Ectodermal cell (in vitro differentiated cells): ENCODE measurements around the gene VAPA.

Source experiments
- H3K27ac ChIP-seq: 2 replicates; pipeline ENCODE4 v1.7.0; 2013; ENCODE audit warnings: mild to moderate bottlenecking, low read depth, low read length; ENCODE audit not compliant: insufficient read depth, poor library complexity, severe bottlenecking
- H3K27me3 ChIP-seq: 2 replicates; pipeline ENCODE4 v1.7.0; 2013; ENCODE audit warnings: mild to moderate bottlenecking, low read length; ENCODE audit not compliant: insufficient read depth, control insufficient read depth, poor library complexity, severe bottlenecking
- H3K36me3 ChIP-seq: one replicate; pipeline ENCODE4 v1.7.0; 2013; ENCODE audit warnings: low read length; ENCODE audit not compliant: control insufficient read depth, insufficient read depth
- H3K4me1 ChIP-seq: one replicate; pipeline ENCODE4 v1.7.0; 2013; ENCODE audit warnings: low read length; ENCODE audit not compliant: control insufficient read depth, insufficient read depth
- H3K4me3 ChIP-seq: 2 replicates; pipeline ENCODE4 v1.7.0; 2013; ENCODE audit warnings: low read depth, low read length, control low read depth; ENCODE audit not compliant: insufficient read depth
- H3K9me3 ChIP-seq: 2 replicates; pipeline ENCODE4 v1.7.0; 2013; ENCODE audit warnings: mild to moderate bottlenecking, low read length, moderate library complexity; ENCODE audit not compliant: control insufficient read depth
- WGBS, 2 experiments: methylation state at CpG; one replicate each; pipeline ENCODE4 v1.1.7; 2013; ENCODE audit warnings: missing lambda C conversion rate in 2 of 2; 5-methylcytosine and 5-hydroxymethylcytosine counted together

VAPA gene

DNA sequence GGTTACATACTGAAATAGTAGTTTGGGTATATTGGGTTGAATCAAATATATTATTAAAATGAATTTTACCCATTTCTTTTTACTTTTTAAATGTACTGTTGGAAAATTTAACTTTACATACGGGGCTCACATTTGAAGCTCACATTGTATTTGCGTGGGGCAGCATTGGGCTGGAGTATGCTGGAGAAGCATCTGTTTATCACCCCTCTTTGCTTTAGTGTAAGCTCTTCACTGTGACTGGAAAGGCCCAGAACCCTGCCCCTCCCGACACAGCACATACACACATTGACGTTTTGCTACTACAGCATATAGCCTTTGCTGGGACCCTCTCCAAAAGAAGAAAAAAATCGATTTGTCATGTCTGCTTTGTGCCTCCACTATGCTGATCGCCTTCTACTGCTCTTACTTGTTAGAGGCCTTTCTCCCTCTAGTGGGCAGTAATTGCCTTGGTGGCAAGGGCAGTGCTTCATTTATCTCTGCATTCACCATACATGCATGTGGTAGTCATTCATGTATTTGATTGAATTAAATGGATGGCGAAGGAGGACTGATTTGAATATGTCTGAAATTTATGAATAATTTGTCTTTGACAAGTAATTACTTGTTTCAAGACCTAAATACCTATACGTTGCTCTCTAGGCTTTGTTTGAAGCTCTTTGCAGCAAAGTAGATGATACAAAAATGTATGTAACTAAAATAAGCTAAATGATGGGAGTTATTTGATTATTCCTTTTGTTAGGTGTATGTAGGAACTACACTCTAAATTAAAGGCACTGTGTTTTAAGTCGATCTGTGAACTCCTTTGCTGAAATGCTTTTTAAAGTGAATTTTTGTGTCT lies 37.4 kb downstream of the VAPA start:
- Histone ChIP-seq H3K4me1 (no peaks in the 10 kb centered on the region), H3K9me3 (no peaks in the 10 kb centered on the region), H3K4me3 (no peak overlapping the region), H3K27ac (no peak overlapping the region), H3K36me3 (peaks cover 19% of the 10 kb centered on the region), H3K27me3 (no peaks in the 10 kb centered on the region)
- WGBS, 2 experiments: 74 to 79% methylated on average over 8 to 9 of the region's 9 CpGs

DNA sequence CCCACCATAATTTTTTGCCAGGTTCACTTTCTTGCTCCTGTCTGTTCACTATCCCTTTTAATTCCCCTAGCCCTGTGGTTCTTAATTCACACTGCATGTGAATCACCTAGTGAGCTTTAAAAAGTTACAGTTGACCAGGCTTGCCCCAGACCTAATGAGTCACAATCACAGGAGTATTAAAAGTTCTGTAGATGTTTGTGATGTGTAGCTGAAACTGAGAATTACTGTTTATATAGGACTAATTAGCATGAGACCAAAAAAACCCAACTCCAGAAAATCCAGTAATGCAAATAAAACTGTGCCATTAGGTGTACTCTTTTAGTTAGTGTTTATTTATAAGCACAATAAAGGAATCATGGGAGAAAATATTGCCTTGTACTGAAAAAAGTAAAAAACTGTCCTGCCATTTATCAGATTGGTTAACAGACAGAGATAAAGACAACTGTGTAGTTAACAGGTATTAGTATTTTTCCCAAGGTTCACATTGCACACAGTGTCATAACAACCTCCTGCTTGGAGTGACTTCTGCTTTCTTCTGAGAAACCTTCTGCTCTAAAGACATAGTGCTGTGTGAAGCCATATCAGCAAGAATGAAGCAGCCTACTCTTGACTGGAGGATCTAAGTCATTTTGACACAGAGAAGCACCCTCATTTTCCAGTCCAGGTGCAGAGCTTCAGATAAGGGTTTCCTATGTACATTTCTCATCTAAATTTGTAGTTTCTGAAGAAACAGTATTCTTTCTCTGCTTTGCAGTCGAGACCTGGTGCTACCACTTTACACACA lies 39.0 kb downstream of the VAPA start:
- no peak overlapping the region for H3K27ac ChIP-seq
- H3K4me1 ChIP-seq: no peaks in the 10 kb centered on the region
- H3K36me3 ChIP-seq: peaks cover 11% of the 10 kb centered on the region
- H3K27me3 ChIP-seq: no peaks in the 10 kb centered on the region
- H3K9me3 ChIP-seq: no peaks in the 10 kb centered on the region
- no peak overlapping the region for H3K4me3 ChIP-seq
- 82 to 93% methylated on average over 1 of the region's 1 CpG for WGBS, 2 experiments

DNA sequence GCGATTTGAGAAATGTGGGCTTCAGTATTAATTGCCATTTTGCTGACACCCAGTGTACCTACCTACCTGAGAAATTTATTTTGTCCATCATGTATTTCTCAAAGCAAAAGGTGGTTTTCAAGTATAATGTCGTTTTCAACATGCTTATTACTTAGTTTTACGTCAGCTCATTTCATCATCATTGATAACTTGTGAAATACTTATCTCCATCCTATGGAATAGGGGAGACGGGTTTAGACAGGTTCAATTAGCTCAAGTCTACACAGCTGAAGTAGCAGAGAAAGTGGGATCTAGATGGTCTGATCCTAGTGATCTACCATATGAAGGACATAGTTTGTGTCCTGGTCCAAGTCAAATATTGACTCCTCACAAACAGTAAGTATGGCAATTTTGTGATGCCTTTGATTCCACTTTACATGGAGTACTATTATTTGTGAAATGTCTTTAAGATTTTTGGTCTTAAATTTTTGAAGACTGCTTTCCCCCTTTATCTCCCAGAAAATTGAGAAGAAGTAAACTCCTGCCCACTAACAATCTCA lies 45.1 kb downstream of the VAPA start:
- H3K4me3 ChIP-seq: no peak overlapping the region
- H3K36me3 ChIP-seq: peaks cover 5% of the 10 kb centered on the region
- no peak overlapping the region for H3K27ac ChIP-seq
- 100% methylated on average over 4 of the region's 4 CpGs for WGBS, 2 experiments
- no peaks in the 10 kb centered on the region for H3K27me3 ChIP-seq
- H3K9me3 ChIP-seq: no peaks in the 10 kb centered on the region
- H3K4me1 ChIP-seq: no peaks in the 10 kb centered on the region

DNA sequence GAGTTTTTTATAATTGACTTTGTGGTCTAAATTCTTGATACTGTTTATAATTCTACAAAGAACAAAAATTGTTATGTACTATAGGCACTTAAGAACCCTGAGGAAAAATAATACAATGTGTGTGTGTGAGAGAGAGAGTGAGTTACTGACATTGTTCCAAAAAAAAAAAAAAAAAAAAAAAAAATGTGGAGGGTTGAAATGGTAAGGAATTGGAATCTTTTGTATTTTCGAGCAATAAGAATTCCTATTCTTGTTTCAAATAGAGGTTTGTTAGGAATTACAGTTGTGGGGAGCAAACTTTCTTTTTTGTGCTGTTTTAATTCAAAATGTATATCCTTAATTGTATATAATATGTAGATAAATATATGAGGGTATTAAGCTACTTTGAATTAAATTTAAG lies 45.7 kb downstream of the VAPA start:
- Histone ChIP-seq H3K9me3 (no peaks in the 10 kb centered on the region), H3K36me3 (peaks cover 5% of the 10 kb centered on the region), H3K4me1 (peaks cover 2% of the 10 kb centered on the region), H3K4me3 (no peak overlapping the region), H3K27ac (no peak overlapping the region), H3K27me3 (no peaks in the 10 kb centered on the region)
- WGBS, 2 experiments: 88 to 100% methylated on average over 1 of the region's 1 CpG

DNA sequence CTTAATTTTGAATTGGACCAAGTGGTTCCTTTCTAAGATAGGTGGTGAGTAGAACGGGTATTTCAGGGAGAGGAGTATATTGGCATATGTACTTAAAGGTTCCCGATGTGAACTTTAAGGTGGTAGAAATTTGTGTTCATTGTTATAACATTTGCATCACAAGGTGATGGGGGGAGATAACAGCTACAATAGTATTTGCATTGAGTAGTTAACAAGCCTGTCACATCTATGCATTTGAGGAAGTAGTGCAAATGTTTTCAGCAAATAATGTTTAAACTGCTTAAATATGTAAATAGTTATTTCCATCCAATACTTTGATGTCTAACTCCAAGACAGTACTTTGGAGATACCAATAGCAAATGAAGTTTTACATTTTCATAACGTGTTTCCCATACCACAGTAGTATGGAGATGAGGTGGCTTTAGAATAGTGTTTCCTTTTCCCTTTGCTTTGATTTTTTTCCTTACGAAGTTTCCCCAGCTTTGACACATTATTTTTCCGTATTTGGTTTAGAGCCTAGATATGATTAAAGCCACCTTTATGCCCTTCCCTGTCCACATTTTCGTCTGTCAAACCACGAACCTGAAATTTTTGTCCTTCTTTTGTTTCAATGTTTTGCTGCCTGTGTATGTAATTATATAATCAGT lies 46.6 kb downstream of the VAPA start:
- no peak overlapping the region for H3K27ac ChIP-seq
- no peak overlapping the region for H3K4me3 ChIP-seq
- H3K4me1 ChIP-seq: peaks cover 3% of the 10 kb centered on the region
- peaks cover 4% of the 10 kb centered on the region for H3K36me3 ChIP-seq
- H3K27me3 ChIP-seq: no peaks in the 10 kb centered on the region
- WGBS, 2 experiments: 71 to 73% methylated on average over 6 to 7 of the region's 7 CpGs
- H3K9me3 ChIP-seq: no peaks in the 10 kb centered on the region

DNA sequence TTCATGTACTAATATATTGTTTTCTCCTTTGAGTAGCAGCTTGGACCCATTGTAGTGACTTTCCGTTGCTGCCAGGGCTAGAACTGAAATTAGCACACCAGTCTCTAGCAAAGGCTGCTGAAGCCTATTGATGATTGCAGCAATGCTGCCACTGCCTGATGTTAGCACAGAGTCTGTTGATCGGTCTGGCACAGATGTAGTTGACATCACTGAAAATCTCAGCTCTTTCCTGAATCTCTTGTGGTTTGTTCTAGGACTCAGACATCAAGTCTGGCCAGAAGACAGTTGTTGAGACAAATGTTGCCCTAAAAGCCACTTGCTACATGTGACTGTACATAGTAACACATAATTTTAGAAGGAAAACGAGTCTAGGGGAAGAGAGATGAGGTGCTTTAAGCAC lies 47.2 kb downstream of the VAPA start:
- no peaks in the 10 kb centered on the region for H3K9me3 ChIP-seq
- peaks cover 3% of the 10 kb centered on the region for H3K4me1 ChIP-seq
- no peak overlapping the region for H3K4me3 ChIP-seq
- 81 to 86% methylated on average over 3 of the region's 3 CpGs for WGBS, 2 experiments
- H3K27me3 ChIP-seq: no peaks in the 10 kb centered on the region
- no peaks in the 10 kb centered on the region for H3K36me3 ChIP-seq
- no peak overlapping the region for H3K27ac ChIP-seq

DNA sequence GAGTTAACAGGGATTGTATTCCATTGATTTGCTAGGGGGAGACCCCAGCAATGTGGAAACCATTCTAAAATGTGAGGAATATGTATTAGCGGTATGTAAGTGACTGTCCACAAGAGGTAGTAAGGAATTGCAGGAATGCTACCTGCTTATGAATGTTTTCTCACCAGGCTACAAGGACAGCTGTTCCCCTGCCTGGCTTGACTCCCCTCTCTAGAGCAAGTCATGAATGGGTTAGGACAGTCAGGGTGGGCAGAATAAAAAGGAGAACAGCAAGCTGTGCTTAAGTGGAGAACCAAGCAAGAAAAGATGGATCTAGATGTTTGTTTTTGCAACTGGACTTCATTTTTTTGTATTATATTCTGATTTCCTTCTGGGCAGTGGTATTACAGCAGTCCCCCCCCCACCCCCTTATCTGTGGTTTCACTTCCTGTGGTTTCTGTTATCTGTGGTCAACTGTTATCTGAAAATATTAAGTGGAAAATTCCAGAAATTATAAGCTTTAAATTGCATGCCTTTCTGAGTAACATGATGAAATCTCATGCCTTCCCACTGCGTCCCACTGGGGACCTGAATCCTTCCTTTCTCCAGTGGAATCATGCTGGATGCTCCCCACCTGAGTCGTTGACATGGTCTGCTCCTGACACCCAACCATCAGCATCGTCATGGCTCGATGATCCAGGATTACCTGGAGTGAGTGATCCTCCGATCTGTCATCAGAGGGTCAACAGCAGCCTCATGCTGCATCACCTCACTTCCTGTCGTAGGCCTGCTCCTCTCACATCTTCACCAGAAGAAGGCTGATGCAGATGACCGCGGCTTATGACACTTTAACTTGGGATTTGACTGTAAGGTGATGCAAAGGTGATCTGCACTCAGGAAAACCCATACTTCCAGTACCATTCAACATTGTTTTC lies 52.2 kb downstream of the VAPA start:
- Histone ChIP-seq H3K4me3 (no peak overlapping the region), H3K27me3 (no peaks in the 10 kb centered on the region), H3K36me3 (no peaks in the 10 kb centered on the region), H3K4me1 (peaks cover 3% of the 10 kb centered on the region), H3K9me3 (no peaks in the 10 kb centered on the region), H3K27ac (no peak overlapping the region)
- 92 to 93% methylated on average over 8 to 9 of the region's 9 CpGs for WGBS, 2 experiments

DNA sequence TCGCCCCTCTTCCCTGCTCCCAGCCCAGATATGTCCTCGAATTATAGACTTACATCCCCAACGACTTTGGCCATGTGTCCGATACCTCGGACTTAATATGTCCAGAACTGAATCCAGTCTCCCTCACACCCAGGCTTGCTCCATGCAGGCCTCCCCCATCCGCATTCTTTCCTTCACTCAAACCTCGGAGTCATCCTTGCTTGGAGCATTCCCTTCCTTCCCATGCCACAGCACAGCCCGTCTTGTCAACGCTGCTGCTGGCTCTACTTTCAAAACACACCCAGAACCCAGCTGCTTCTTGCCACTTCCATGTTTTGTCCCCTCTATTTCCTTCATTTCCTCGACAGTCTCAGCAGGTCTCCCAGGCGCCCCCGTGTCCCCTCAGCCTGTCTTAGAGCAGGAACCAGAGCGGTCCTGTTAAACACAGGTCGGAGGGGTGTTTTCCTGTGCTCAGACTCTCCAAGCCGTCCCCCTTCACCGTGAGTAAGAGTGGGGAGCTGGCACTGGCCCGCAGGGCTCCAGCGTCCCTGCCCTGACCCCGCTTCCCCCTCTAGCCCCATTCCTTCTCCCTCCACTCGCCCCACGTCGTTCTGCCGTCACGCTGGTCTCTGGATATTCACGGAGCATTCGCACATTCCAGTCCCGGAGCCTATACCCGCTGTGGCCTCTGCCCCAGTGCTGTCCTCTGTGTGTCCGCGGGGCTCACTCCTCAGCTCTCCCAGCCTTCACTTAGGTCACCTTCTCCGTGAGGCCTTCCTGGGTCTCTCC lies 54.4 kb downstream of the VAPA start:
- Histone ChIP-seq H3K4me1 (peaks cover 3% of the 10 kb centered on the region), H3K9me3 (no peaks in the 10 kb centered on the region), H3K36me3 (no peaks in the 10 kb centered on the region), H3K27ac (no peak overlapping the region), H3K4me3 (no peak overlapping the region), H3K27me3 (no peaks in the 10 kb centered on the region)
- WGBS, 2 experiments: 86 to 87% methylated on average over 31 of the region's 31 CpGs

DNA sequence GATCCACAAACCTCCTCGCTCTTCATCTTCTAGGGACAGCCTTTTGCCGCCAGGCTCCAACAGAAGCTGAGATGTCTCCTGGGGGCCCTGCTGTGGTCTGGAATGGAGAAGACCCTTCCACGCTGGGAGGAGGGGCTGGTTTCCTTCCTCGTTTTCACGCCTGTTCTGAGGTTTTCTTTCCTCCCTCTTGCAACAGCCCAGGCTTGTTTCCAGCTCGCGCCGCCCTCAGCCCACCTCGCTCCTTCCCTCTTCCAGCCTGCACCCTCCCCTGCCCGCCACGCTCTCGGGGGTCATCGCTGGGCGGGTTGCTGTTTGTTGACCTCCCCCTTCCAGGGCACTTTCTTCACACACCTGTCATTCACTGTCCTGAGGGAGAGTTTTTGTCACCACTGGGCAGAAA lies 55.4 kb downstream of the VAPA start:
- Histone ChIP-seq H3K9me3 (no peaks in the 10 kb centered on the region), H3K27me3 (no peaks in the 10 kb centered on the region), H3K36me3 (no peaks in the 10 kb centered on the region), H3K27ac (no peak overlapping the region), H3K4me3 (no peak overlapping the region), H3K4me1 (peaks cover 3% of the 10 kb centered on the region)
- WGBS, 2 experiments: 86 to 89% methylated on average over 14 of the region's 14 CpGs
